GM18511 (cell line): ENCODE results near the gene ZBTB44.
"Not testable (repeated sequence)": the region's sequence is repeated elsewhere in the genome, so short reads cannot be mapped to it uniquely, and the experiment has no call there.

Source experiments
- ATAC-seq: cut with Tn5 transposase; IDR thresholded peaks from one replicate; pipeline ENCODE4 v1.9.1; 2021; ENCODE audit warnings: mild to moderate bottlenecking, moderate library complexity; ENCODE audit not compliant: unreplicated experiment

The ZBTB44 gene, protein sequence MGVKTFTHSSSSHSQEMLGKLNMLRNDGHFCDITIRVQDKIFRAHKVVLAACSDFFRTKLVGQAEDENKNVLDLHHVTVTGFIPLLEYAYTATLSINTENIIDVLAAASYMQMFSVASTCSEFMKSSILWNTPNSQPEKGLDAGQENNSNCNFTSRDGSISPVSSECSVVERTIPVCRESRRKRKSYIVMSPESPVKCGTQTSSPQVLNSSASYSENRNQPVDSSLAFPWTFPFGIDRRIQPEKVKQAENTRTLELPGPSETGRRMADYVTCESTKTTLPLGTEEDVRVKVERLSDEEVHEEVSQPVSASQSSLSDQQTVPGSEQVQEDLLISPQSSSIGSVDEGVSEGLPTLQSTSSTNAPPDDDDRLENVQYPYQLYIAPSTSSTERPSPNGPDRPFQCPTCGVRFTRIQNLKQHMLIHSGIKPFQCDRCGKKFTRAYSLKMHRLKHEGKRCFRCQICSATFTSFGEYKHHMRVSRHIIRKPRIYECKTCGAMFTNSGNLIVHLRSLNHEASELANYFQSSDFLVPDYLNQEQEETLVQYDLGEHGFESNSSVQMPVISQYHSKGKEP

DNA sequence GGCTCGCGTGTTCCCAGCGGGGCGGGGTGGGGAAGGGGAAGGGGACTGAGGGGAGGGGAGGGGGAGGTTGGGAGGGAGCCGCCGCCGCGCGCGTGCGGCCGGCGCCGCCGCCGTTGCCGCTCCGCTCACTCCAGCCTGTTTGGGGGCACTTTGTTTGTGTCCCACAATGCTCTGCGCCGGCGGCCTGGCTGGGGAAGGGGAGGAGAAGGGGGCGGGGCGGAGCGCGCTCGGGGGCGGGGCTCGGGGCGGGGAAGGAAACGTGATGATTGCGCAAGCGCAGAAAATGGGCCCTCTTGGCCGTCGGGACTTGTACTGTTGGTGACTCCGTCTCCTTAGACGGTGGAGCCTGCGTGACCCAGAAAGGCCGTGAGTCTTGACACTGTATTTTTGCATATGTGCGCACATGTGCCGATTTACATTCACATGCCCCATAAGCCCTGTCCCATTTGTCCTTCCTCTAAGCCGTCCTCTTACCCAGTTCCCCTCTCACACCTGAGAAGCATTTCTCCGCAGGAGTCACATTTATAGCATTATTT, at the start of gene ZBTB44:
ZBTB44 (minus strand) TSS at position 168 of the 536 bp plus-strand sequence. CDS start 53,044 bp downstream, outside the sequence.
- ATAC-seq = peak; percentile 67

DNA sequence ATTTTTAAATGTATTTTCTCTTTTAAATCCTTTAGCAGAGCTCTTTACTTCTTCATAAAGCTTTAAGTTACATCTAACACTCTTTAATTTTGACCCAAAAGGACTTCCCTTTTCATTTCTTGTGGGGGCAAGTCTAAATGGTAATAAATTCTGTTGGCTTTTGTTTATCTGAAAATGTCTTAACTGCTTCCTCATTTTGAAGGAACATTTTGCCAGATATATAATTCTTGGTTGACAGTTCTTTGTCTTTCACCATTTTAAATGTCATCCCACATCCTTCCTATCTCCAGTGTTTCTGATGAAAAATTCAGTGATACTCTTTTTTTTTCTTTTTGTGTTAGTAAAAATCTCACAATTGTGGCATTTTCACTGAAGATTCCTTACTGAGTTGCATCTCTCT, 44.7 kb upstream of the ZBTB44 start:
- no peak for ATAC-seq

DNA sequence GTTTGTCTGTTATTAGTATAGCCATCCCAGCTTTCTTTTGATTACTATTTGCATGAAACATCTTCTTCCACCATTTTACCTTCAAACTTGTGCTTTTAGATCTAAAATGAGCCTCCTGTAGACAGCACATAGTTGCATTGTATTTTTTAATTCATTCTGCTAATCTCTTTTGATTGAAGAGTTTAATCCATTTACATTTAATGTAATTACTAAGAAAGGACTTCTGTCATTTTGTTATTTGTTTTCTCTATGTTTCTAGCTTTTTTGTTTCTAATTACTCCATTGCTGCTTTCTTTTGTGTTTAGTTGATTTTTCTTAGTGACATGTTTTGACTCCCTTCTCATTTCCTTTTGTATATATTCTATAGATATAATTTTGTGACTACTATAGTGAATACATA, 43.7 kb upstream of the ZBTB44 start:
- ATAC-seq = no peak

DNA sequence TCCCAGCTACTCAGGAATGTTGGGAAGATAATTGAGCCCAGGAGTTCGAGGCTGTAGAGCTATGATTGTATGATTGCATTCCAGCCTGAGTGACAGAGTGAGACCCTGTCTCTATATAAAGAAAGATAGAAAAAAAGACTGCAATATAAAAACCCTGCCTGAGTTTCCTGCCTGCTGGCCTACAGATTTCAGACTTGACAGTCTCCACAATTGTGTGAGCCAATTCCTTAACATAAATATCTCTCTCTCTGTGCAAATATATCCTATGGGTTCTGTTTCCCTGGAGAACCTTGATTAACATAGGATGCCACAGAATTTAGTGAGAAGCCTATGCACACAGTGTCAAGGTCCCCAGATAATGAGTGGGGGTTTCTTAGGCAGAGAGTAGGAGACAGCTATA, 32.5 kb upstream of the ZBTB44 start:
- ATAC-seq = no peak

DNA sequence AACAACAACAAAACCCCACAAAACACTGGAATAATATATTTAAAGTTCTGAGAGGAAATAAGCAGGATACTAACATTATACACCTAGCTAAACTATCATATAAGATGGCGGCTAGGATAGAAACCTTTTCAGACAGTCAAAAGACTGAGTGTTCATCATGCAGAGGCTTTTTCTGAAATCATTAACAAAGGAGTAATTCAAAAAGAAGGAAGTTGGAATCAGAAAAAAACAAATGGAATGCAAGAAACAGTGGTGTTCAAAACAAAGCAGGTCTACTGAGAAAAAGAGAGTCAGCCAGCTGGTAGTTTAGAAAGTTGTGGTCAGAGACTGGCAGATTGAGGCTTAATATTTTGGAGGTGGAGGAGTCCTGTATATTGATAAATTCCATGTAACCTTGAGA, 30.1 kb upstream of the ZBTB44 start:
- ATAC-seq = no peak

DNA sequence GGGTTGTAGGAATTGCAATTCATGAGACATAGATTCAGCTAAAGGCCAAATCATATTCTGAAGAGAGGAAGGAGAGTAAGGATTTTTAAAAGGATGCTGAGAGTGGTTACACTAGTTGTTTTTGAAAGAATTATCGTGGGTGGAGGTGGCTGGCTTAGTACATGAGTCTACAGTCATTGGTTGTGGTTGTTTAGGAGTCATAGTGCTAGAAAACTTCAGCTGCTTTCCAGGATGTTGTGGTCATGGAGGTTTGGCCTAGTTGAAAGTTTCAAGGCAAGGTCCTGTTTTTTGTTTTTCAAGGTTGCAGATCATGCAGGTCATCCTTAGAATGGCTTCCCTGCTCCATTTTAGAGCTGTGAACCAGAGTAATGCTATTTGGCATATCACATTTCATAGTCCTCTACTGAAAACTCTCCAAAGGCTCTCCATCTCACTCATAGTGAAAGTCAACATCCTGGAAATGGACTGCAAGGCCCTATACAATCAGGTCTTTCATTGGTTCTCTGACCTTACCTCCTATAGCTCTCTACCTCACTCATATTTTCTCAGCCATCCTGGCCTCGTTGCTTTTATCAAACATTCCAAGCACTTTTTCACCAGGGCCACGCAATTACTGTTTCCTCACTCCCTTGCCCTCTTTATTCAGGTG, 26.1 kb upstream of the ZBTB44 start:
- no peak for ATAC-seq

DNA sequence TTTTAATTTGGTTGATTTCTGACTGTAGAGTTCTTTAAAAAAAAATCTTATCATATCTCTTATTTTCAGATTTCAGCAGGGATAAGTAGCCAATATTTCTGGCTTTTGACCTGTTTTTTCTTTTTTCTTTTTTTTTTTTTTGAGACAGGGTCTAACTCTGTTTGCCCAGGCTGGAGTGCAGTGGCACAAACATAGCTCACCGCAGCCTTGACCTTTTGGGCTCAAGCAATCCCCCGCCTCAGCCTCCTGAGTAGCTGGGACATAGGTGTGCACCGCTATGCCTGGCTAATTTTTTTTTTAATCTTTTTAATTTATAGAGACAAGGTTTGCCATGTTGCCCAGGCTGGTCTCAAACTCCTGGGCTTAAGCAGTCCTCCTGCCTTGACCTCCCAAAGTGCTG, 23.9 kb upstream of the ZBTB44 start:
- no peak for ATAC-seq

DNA sequence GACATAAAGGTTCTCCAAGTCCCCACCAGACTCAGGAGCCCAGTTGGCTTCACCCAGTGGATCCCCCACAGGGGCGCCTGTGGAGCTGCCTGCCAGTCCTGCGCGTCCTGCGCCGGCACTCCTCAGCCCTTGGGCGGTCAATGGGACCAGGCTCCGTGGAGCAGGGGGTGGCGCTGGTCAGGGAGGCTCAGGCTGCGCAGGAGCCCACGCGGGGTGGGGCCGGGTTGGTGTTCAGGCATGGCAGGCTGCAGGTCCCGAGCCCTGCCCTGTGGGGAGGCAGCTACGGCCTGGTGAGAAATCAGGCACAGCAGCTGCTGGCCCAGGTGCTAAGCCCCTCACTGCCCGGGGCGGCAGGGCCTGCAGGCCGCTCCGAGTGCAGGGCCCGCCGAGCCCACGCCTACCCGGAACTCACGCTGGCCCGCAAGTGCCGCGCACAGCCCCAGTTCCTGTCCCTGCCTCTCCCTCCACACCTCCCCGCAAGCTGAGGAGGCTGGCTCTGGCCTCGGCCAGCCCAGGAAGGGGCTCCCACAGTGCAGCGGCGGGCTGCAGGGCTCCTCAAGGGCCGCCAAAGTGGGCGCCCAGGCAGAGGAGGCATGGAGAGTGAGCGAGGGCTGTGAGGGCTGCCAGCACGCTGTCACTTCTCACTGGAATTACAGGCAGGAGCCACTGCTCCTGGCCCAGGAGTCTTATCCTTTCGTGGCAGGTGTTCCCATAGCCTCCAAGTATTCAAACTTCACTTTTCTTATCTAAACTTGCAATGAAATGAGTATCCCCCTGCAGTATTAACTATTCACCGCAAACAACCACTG, 22.8 kb upstream of the ZBTB44 start:
- ATAC-seq = no peak

DNA sequence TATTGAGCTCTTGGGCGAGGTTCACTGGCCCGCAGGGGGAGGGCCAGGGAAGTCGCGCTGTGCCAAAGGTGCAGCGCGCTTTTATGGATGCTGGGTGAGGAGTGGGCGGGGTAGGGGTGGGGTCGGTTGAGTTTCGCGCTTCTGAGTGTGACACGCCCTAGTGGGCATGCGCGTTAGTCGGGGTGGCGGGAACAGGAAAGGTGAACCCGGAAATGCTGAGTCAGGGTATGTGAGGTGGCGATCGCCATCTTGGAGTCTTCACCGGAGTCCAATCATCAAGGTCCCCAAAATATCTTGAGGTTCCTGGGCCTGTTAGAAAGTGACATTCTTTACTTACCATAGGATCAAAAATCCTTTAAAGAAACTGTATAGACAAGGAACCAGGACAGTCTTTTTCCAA, 16.7 kb upstream of the ZBTB44 start:
- not testable (repeated sequence) for ATAC-seq

DNA sequence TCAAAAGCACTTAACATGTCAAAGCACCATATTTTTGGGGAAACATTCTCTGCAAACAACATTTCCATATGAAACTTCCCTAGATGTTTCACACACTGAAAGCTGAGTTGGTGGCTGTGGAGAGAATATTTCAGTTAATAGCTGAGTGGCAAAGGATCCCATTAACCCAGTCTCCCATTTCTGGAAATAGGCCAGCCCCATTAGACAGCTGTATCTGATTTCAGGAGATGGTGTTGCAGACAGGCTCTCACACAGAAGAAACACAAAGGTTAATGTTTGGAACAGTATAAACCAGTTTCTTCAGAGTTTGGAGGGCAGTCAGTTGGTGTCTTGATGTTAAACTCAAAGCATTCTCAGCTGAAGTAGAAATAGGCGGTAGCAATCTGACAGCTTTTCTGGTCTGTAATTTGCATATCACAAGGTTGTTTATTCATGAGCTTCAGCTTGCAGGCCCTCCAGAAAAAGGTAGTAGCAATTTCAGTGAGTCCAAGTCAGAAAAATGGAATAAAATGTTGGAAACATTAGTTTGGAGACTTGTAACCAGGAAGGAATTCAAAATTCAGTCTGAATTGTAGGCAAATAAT, 15.5 kb upstream of the ZBTB44 start:
- ATAC-seq = no peak

DNA sequence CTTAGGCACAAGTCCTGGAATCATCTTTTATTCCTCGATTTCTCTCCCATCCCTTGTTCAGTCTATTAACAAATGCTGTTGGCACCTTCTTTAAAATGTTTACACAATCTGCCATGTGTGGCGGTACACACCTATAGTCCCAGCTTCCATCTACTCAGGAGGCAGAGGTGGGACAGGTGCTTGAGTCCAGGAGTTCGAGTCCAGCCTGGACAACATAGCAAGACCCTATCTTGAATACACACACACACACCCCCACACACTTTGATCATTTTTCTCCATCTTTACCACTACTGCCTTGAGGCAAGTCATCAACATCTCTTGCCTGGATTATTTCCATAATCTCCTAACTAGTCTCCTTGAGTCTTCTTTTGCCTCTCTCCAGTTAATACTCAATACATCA, 13.7 kb upstream of the ZBTB44 start:
- no peak for ATAC-seq

DNA sequence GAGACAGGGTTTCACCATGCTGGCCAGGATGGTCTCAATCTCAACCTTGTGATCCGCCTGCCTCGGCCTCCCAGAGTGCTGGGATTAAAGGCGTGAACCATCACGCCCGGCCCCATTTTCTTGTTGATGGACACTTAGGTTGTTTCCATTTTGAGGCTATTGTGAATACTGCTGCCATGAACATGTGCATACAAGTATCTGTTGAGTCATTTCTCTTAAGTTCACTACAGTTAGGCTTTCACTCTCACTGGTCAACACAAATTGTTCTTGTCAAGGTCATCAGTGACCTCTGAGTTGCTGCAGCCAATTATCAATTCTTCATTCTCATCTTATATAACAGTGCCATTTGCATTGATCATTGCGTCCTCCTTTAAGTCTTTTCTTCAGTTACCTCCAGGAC, 13.0 kb upstream of the ZBTB44 start:
- no peak for ATAC-seq

DNA sequence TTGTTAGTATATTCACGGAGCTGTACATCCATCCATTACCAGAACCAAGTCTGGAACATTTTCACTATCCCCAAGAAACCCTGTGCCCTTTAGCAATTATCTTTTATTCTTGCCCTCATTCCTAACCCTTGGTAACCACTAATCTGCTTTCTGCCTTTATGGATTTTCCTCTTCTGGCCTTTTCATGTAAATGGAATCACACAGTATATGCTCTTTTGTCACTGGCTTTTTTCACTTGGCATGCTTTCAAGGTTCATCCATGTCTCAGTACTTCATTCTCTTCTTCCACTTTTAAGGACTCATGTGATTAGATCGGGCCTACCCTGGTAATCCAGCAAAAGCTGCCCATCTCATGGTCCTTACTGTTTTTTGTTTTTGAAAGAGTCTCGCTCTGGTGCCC, 11.0 kb upstream of the ZBTB44 start:
- ATAC-seq = no peak

DNA sequence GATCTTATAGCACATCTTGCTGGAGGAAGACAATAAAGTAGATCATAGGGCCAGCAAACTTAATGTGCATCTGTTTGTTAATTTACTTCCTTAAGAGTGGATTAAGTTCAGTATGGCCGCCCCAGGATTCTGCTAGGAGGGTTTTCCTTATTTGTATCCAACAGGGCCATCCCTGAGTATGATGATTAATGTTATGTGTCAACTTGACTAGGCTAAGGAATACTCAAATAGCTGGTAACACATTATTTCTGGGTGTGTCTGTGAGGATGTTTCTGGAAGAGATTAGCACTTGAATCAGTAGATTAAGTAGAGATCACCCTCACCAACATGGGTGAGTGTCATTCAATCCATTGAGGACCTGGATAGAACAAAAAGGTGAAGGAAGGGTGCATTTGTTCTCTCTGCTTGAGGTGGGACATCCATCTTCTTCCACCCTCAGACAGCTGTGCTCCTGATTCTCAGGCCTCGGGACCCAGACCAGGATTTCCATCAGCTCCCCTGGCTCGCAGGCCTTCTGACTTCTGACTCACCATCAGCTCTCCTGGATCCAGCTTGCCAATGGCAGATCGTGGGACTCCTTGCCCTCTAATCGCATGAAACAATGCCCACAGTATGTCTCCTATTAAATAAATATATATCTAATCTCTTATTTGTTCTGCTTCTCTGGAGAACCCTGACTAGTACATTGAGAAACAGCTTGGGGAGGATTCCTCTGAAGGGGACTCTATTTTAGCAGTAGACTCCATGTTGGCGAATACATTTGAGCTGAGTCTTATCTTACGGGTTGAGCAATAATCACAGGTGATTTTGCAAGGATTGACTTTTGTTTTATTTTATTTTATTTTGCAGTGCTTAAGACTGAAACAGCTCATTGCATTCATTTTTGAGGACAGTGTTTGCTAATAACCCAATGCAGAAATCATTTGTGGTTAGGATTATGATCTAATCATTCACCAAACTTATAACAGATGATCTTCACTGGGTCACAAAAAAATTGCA, 9.0 kb upstream of the ZBTB44 start:
- no peak for ATAC-seq

DNA sequence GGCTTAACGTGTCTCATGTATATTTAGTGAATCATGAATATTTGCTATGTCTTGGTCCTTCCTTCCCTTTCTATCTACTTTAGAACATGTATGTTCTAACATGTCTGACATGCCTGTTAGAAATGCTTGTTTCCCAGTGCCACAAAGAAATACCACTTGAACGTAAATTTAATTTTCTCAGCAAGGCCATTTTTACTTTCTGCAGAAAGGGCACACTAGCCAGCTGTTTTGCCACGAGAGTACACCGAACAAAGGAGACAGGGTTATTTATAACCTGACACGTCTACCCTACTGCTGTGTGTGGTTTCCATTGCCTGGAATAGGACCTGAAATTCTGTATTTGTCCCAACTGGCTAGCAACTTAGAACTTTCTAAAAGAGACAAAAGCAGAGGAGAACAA, 7.4 kb upstream of the ZBTB44 start:
- no peak for ATAC-seq

DNA sequence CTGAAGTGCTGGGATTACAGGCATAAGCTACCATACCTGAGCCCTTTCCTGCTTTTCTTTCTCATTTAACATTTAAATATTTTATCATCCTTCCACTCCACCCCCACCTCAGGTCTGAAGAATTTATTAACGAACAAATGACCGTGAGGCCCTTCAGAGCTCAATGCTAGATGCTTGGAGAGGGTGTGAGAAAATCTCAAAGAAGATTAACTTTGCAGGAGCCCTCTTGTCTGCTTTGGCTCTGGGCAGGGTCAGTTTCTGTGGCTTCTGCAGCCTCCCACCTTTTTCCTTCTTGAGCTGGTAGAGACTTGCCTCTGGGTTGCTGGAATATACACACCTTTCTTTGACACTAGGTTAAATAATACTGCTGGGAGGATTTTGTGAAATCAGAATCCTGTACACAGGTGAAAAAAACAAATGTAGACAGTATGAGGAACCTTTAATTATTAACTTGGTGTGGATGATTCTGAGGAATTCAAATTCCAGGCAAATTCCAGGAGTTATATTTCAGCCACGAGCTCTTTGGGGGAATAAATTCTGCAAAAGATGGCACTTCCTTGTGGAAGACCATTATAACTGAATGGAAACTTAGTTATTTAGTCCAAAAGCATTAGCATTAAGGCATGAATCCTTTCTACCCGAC, 3.4 kb upstream of the ZBTB44 start:
- no peak for ATAC-seq

DNA sequence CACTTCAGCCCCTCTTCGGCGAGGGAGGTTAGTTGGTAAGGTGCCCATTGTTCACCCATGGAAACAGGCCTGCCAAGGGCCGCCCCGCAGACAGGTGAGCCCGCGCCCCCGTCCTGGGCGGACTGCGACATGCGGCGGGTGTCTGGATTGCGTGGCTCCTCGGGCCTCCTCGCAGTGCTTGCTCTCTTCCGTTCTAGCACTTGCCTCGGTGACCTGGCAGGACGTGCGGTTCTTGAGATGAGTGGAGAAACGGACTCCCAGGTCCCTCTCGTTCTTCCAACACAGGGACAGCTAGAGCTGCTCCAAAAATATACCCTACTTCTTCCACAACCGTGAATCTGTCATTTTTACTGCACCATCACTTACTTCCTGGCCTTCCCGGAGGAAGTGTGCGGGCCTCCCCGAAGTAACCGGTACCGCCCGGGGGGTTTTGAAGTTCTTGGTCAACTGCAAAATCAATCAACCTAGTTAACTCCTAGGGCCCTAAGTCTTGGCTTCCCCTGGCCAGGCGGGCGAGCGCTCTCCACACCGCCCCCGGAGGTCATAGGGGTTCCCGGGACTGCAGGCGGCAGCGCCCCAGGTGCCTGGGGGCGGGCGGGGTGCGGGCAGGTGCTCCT, 745 bp upstream of the ZBTB44 start:
- peak; percentile 50 for ATAC-seq

DNA sequence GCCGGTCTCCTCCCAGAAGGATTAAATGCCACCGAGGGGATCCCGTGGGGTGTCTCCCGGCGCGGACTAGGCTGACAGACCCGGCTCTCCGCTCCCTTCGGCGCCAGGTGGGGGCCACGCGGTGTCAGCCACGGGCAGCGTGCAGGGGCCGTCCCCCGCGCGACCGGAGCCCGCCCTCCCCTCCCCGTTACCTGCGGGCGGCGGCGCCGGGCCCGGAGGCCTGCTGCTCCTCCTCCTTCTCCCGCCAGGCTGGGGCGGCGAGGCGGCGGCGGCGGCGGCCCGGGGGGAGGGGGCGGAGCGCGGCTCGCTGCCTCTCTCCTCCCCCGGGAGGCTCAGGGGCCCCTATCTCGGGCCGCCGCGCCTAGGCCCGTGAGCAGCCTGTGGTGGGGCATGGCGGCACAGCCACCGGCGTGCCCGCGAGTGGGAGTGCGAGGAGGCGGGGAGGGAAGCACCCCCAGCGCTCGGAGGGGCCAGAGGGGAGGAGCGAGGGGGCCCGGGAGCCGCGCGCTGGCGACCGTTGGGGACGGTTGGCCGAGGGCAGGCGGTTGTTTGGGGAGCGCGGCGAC, 450 bp downstream of the ZBTB44 start:
- peak; percentile 49 for ATAC-seq
